GM19023 (cell line): Measurements from ENCODE around the gene PNPLA1.

Source experiments
- ATAC-seq: cut with Tn5 transposase; IDR thresholded peaks from one replicate; pipeline ENCODE4 v1.9.1; 2021; ENCODE audit warnings: mild to moderate bottlenecking, moderate library complexity; ENCODE audit not compliant: unreplicated experiment

Gene PNPLA1

GRCh38 chr6:36350681-36351571 is 81.1 kb downstream of the PNPLA1 start:
- ATAC-seq: no peak

- no peak for ATAC-seq
These were observed 82.8 kb downstream of the PNPLA1 start for GRCh38 chr6:36352477-36353157.

DNA sequence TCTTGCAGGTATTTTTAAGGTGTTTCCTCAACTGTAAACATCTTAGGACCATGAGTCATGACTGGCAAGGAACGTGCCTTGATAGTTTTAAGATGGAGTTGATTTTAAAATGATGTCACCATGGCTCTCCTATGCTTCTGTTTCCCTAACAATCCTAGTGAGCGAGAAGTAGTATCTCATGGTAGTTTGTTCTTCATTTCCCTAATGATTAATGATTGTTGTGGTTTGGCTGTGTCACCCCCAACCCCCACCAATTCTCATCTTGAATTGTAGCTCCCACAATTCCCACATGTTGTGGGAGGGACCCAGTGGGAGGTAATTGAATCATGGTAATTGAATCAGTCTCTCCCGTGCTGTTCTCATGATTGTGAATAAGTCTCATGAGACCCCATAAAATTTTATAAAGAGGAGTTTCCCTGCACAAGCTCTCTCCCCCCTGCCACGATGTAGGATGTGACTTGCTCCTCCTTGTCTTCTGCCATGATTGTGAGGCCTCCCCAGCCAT is 83.6 kb downstream of the PNPLA1 start:
- no peak for ATAC-seq

DNA sequence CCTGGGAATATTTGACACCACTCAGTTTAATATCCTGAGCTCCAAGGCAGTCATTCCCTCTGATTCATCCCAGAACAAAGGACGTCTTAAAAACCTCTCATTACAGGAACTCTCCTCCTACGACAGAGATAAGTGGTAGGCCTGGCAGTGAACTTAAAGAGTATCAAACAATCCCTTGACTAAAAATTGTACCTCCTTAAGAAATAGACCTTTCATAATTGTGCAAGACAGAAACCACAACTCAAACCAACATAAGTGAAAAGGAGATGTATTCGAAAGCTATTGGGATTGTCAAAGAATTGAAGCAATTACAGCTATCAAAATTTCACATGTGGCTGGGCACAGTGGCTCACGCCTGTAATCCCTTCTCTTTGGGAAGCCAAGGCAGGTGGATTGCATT is 86.0 kb downstream of the PNPLA1 start:
- no peak for ATAC-seq

- peak; percentile 50 for ATAC-seq
These were observed 88.0 kb downstream of the PNPLA1 start for GRCh38 chr6:36357872-36358225.
